GM12874 (cell line): Measurements from ENCODE around the gene SOX2.

Experiments used
- TF ChIP-seq, protein P1 (sequence below): IDR thresholded peaks from 2 replicates; pipeline ENCODE4 v1.5.1; 2011; ENCODE audit warnings: low read depth, mild to moderate bottlenecking, control low read depth, low read length, moderate library complexity; ENCODE audit not compliant: insufficient read depth

SOX2 gene

DNA sequence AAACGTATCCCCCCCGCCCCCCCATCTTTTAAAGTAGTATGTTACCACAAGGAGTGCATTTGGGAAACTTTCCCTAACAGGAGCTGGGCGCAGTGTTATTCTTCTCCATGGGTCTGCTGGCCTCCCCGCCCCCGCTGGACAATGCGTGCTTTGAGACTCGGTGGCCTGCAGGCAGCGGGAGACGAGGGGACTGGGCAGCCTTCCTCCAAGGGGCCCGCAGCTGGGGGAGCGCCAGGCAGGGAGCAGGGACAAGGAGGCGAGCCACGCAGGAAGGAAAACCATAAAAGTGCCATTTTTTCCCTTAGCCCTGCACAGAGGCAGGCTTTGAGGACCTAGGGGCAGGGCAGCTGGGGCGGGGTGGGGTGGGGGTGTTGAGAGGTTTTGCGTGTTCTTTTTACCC, 14.1 kb downstream of the SOX2 start:
- TF ChIP-seq, protein P1, sequence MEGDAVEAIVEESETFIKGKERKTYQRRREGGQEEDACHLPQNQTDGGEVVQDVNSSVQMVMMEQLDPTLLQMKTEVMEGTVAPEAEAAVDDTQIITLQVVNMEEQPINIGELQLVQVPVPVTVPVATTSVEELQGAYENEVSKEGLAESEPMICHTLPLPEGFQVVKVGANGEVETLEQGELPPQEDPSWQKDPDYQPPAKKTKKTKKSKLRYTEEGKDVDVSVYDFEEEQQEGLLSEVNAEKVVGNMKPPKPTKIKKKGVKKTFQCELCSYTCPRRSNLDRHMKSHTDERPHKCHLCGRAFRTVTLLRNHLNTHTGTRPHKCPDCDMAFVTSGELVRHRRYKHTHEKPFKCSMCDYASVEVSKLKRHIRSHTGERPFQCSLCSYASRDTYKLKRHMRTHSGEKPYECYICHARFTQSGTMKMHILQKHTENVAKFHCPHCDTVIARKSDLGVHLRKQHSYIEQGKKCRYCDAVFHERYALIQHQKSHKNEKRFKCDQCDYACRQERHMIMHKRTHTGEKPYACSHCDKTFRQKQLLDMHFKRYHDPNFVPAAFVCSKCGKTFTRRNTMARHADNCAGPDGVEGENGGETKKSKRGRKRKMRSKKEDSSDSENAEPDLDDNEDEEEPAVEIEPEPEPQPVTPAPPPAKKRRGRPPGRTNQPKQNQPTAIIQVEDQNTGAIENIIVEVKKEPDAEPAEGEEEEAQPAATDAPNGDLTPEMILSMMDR: no peak

DNA sequence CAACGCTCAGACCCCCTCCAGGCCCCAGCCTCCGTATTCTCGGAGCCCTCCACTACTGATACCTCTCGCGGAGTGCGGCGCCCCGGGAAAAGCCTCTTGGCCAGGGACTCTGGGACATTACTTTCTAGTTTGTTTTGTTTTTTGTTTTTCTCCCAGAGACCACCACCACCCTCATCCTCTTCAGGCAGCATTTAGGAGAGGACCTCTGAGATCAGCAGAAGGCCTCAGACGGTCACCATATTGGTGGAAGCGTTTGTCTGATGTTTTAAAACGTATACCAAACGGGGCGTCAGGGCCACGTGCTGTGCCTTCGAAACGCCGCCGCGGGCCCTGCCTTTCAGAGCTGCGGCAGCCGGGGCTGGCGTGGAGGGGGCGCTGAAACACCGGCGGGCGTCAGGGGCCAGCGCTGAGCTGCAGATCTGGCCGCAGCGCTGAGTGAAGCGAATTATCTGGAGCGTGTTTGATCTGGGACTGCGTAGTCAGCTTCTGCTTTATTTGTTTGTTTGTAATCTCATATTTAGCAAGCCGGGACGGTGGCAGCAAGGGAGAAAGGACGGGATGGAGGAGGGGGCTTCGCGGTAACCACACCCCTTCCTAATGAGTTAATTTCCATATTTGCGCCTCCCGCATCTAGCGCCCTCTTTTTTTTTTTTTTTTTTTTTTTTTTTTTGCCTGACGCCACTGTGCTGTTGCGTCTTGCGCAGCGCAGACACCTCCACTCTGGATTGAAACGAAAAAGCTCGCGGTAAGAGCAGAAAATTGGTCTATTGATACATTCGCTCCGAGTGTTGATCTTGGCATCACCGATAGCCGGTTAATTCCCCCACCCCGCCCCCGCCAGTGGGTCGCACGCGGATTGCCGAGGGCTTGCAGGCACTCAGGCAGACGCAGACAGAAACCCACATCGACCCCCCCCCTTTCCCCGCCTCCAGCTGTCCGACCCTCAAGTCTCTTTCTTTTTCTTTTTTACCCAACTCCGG, 14.9 kb downstream of the SOX2 start:
- TF ChIP-seq, protein P1: no peak

DNA sequence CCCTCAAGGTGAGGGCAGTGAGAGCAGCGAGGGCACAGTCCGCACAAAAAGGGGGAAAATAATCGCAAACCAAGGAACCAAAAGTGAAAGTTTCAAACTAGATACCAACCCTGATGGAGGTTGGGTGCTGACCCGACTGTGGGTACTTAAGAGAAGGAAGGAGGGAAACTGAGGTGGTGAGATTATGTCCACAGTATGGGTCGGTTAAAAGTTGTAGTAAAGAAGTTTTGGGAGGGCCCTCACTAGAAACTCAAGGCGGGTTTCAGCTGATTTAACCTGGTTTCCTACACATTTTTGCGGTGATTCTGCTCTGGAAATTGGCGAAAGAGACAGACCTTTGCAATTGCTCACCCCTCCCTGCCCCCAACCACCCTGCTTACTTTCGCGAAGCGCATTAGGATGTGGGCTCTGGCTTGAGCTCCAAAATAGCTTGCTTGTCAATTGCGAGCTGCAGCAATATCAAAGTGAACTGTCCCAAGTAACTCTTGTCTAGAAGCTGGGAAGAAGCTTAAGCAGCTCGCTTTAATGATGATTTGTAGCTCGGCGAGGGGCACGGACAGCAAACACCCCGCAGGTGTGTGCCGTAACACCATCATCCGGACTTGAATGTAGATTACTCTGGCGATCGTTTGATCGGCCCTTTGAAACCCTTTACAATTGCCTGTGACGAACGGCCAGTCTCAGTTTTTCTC, 15.8 kb downstream of the SOX2 start:
- TF ChIP-seq, protein P1: no peak

DNA sequence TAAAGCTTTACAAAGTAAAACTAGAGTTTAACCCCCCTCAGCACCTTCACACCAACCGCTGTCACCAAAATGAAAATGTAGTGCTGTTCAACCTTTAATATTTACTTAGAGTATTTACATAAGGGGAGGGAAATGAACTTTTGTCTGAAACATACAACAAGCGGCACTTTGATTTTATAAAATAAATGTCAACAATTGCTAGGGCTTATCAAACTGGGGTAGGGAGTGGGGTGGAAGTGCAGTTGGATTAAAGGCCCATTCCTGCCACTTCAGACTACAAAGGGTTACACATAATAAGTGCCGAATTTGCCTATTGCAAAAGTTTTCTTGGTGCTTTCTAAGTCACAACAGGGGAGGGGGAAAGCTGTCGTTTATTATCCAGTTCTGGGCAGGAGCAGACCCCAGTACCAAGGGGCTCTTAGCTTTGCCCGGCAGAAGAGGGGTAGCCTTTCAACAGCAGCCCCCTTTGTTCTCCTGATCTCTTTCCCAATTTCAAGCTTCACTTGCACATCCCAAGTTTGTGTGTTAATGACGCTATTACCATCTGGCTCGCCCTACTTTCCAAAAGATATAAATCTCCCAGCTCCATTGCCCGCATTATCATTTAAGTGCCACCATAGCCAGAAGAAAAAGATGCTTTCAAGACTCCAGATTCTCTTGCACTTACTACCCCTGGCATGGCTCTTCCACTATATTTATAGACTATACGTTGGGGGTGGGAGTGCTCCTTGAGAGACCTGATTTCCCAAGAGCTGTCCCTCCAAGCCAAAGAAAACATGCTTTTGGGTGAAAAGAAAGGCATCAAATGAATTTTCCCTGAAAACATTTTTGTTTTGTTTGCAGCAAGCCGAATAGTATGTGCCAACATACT, 17.0 kb downstream of the SOX2 start:
- TF ChIP-seq, protein P1: no peak

DNA sequence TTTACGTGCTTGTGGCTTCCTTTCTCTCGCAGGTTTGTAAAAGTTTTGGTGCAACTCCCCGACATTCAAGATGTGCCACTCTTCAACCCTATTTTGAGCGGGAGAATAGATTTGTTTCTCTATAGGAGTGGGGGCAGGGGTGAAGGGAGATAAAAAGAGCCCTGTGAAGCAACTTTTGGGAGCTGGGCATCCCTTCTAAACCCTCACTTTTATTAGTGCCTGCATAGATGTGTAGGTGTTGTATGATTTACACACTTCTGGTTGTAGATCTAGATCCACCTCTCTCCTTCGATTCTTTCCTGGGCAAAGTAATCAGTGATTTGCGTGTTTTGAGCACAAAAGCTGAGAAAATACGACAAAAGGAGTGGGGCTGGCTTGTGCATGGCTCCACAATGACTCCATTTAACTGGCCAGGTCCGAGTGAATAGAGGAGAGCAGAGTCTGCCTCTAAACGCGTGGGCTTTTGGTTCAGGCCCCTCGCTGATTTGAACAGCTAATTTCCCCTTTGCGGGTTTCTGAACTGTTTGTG, 17.7 kb downstream of the SOX2 start:
- TF ChIP-seq, protein P1: no peak

DNA sequence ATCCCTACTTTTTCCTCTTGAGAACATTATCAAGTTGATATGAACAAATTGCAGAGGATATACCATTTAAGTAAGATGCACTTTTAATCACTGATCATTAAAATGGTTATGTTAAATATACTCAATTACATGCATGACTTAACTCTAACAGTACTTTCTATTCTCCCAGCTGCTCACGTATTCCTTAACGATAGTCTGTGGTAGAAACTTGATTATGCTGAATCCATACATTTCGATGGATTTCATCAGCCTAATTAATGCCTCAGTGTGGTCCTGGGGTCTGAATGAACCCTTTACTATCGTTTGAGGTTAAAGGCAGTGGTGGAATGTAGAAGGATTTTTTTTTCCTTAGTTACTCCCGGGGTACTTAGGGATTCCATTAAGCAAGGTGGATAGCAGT, 18.6 kb downstream of the SOX2 start:
- TF ChIP-seq, protein P1: no peak
